SK-N-DZ (cell line): Measurements from ENCODE around the gene KIF20B.
"Not testable (repeated sequence)": the region's sequence is repeated elsewhere in the genome, so short reads cannot be mapped to it uniquely, and the experiment has no call there.

Experiments used
- DNase-seq: peaks from one replicate; pipeline ENCODE4 v3.0.0-alpha.2; 2015; ENCODE audit warnings: low spot score

The KIF20B gene

GRCh38 chr10:89782470-89782869, 81.1 kb downstream of the KIF20B start:
- DNase-seq, result no peak

- DNase-seq, result no peak
These were observed 82.0 kb downstream of the KIF20B start for GRCh38 chr10:89783406-89783805.

- DNase-seq, result no peak
These were observed 83.7 kb downstream of the KIF20B start for GRCh38 chr10:89785095-89785494.

GRCh38 chr10:89789188-89789877, 87.9 kb downstream of the KIF20B start:
- no peak for DNase-seq

- no peak for DNase-seq
These were observed 90.8 kb downstream of the KIF20B start for GRCh38 chr10:89792187-89792586.

- DNase-seq, result peak; percentile 73
These were observed 92.4 kb downstream of the KIF20B start for GRCh38 chr10:89793649-89794254.

GRCh38 chr10:89795840-89796239, 94.5 kb downstream of the KIF20B start:
- DNase-seq, result no peak

- no peak for DNase-seq
These were observed 96.7 kb downstream of the KIF20B start for GRCh38 chr10:89798092-89798491.

- DNase-seq, result no peak
These were observed 98.2 kb downstream of the KIF20B start for GRCh38 chr10:89799573-89799972.

GRCh38 chr10:89805599-89806013, 104.2 kb downstream of the KIF20B start:
- DNase-seq, result no peak

GRCh38 chr10:89808842-89809241, 107.5 kb downstream of the KIF20B start:
- no peak for DNase-seq

- no peak for DNase-seq
These were observed 108.4 kb downstream of the KIF20B start for GRCh38 chr10:89809766-89810165.

- DNase-seq, result no peak
These were observed 109.6 kb downstream of the KIF20B start for GRCh38 chr10:89810908-89811525.

- DNase-seq, result no peak
These were observed 112.2 kb downstream of the KIF20B start for GRCh38 chr10:89813546-89813945.

- peak; percentile 86 for DNase-seq
These were observed 112.9 kb downstream of the KIF20B start for GRCh38 chr10:89814278-89814677.

- DNase-seq, result no peak
These were observed 113.9 kb downstream of the KIF20B start for GRCh38 chr10:89815049-89815853.

- DNase-seq, result not testable (repeated sequence)
These were observed 117.6 kb downstream of the KIF20B start for GRCh38 chr10:89819008-89819407.
